ENCODE measurements around the gene ZDHHC14. TPM values are rescaled to one million over a fixed set of nuclear protein-coding genes. Genes with fewer than 3 reads are reported as not detected.

The ZDHHC14 gene
- total RNA-seq, 1 experiment from 2014 or later, result 4.9 TPM

DNA sequence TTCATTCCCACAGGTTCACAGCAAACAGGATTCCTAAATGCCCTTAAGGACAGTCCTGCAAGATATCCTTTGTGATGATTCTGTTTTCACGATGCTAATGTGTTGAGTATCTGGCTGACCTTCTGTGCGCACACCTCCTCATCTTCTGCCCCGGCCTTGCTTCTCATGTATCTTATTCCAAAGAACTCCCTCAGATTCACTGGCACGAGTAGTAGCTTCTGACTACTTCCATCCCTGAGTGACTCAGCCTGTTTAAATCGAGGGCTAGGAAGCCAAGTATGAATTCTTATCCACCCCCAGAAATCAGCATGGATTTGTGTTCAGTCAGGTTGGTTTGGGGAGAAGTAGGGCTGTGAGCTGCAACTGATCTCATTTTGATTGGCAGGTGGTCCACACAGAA, 251.8 kb downstream of the ZDHHC14 start:
- ATAC-seq (peak; percentile 67), DNase-seq (no peak)
- no peaks in the 10 kb centered on the region for H3K36me3 ChIP-seq (ENCODE audit: low read depth, low read length)
- no peaks in the 10 kb centered on the region for H4K20me1 ChIP-seq (ENCODE audit: low read length)
- no peaks in the 10 kb centered on the region for H3K9me3 ChIP-seq (ENCODE audit: low read length)
- H3K4me1 ChIP-seq (ENCODE audit: insufficient read depth, low read length), result no peaks in the 10 kb centered on the region
- BruUV-seq (replicated peaks), result no TSS peak
- no peak overlapping the region for H3K4me2 ChIP-seq (ENCODE audit: low read length)
- no peak overlapping the region for H3K27ac ChIP-seq (ENCODE audit: low read length)
- no peak overlapping the region for H2AFZ ChIP-seq (ENCODE audit: low read length)
- POLR2A ChIA-PET (ENCODE audit: unreplicated experiment), result interaction anchor here (0.6 kb wide), 2 partner anchors 86 to 175 kb away, joined by 3 to 6 read pairs; no protein-coding TSS in a partner anchor
- H3K27me3 ChIP-seq (ENCODE audit: low read length), result no peaks in the 10 kb centered on the region
- CTCF ChIA-PET, result no interaction called here
- H3K9me2 ChIP-seq (replicated peaks; ENCODE audit: low read length), result no peaks in the 10 kb centered on the region
- H3K9ac ChIP-seq (ENCODE audit: low read length), result no peak overlapping the region
- no peak overlapping the region for H3K4me3 ChIP-seq (ENCODE audit: low read length)
- H3K79me2 ChIP-seq (ENCODE audit: low read length), result no peaks in the 10 kb centered on the region
- no peaks in the 10 kb centered on the region for H3F3A ChIP-seq (ENCODE audit: low read length, unreplicated experiment)
- TF ChIP-seq, protein P1, sequence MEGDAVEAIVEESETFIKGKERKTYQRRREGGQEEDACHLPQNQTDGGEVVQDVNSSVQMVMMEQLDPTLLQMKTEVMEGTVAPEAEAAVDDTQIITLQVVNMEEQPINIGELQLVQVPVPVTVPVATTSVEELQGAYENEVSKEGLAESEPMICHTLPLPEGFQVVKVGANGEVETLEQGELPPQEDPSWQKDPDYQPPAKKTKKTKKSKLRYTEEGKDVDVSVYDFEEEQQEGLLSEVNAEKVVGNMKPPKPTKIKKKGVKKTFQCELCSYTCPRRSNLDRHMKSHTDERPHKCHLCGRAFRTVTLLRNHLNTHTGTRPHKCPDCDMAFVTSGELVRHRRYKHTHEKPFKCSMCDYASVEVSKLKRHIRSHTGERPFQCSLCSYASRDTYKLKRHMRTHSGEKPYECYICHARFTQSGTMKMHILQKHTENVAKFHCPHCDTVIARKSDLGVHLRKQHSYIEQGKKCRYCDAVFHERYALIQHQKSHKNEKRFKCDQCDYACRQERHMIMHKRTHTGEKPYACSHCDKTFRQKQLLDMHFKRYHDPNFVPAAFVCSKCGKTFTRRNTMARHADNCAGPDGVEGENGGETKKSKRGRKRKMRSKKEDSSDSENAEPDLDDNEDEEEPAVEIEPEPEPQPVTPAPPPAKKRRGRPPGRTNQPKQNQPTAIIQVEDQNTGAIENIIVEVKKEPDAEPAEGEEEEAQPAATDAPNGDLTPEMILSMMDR (conservative IDR thresholded peaks at IDR 0.05; ENCODE audit: low read depth, low read length), result no peak
- TF ChIP-seq EZH2phosphoT487 (IDR thresholded peaks at IDR 0.05; ENCODE audit: borderline replicate concordance, low read length) (no peak), EZH2 (IDR thresholded peaks at IDR 0.05; ENCODE audit: low read length, unreplicated experiment) (no peak)
- intact Hi-C loops (cut with micrococcal nuclease), result no loop called here

DNA sequence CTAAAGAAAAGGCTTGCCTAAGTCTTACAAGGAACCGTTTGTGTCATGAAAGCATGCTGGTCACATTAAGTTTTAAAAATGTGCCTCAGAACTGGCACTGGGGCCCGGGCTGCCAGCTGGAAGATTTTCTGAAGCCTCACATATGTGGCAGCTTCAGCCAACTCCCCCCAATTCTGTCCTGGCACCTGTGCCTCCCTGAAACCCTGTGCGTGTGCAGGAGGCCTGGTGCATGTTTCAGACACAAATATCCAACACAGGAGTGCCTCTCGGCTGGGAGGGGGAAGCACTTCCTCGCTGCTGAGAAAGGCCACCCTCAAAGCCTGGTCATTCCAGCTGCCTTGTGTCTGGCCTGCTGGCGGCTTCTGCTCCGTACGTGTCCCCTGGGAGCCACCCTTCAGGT, 253.6 kb downstream of the ZDHHC14 start:
- Histone ChIP-seq H2AFZ (ENCODE audit: low read length) (no peak overlapping the region), H3K9me3 (ENCODE audit: low read length) (no peaks in the 10 kb centered on the region), H3K79me2 (ENCODE audit: low read length) (no peaks in the 10 kb centered on the region), H3K27ac (ENCODE audit: low read length) (no peak overlapping the region), H3K4me3 (ENCODE audit: low read length) (no peak overlapping the region), H3K4me2 (ENCODE audit: low read length) (no peak overlapping the region), H3K9ac (ENCODE audit: low read length) (no peak overlapping the region), H3K4me1 (ENCODE audit: insufficient read depth, low read length) (no peaks in the 10 kb centered on the region), H3F3A (ENCODE audit: low read length, unreplicated experiment) (no peaks in the 10 kb centered on the region), H3K9me2 (replicated peaks; ENCODE audit: low read length) (no peaks in the 10 kb centered on the region), H3K27me3 (ENCODE audit: low read length) (no peaks in the 10 kb centered on the region), H4K20me1 (ENCODE audit: low read length) (no peaks in the 10 kb centered on the region), H3K36me3 (ENCODE audit: low read depth, low read length) (no peaks in the 10 kb centered on the region)
- TF ChIP-seq, protein P1 (conservative IDR thresholded peaks at IDR 0.05; ENCODE audit: low read depth, low read length), result no peak
- TF ChIP-seq EZH2 (IDR thresholded peaks at IDR 0.05; ENCODE audit: low read length, unreplicated experiment) (no peak), EZH2phosphoT487 (IDR thresholded peaks at IDR 0.05; ENCODE audit: borderline replicate concordance, low read length) (no peak)
- intact Hi-C loops (cut with micrococcal nuclease), result no loop called here
- no TSS peak for BruUV-seq (replicated peaks)
- CTCF ChIA-PET, result no interaction called here
- DNase-seq (no peak), ATAC-seq (no peak)
- POLR2A ChIA-PET (ENCODE audit: unreplicated experiment), result no interaction called here

DNA sequence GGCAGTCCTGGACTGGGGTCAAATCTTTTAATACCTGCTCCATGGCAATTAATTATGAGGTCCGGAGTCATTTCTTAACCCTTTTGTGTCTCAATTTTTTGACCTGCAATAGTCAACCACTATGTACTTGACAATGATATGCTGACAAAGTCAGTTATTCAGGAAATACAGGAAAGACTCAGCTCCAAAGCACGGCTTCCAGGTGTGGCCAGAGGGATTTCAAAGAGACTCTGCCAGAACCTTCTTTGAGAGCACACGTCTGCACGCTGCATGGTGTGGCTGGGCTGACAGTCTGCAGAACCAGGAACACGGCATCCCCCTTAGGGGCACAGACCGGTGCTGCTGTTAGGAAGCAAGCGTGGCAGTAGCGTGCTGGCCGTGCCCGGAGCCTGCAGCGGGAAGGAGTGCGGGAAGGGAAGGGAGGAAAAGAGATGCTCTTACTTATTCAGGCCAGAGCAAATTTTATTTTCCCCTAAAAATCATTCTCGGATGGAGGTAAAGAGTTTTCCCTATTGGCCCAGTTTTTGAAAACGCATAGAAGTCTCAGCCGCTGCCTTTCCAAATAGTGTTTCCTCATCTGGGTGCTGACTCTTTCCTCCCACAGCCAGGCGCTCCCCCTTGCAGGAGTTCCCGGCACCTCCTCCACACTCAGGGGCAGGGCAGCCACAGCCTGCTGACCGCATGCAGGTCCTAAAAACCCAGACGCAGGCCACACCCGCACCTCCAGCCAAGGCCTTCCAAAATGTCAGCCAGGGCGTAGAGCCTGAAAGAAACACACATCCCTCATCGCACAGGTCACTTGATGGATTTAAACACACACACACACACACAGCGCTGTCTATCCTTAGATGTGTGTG, 254.6 kb downstream of the ZDHHC14 start:
- DNase-seq, result no peak
- ChIA-PET POLR2A (ENCODE audit: unreplicated experiment) (no interaction called here), CTCF (no interaction called here)
- TF ChIP-seq, protein P1 (conservative IDR thresholded peaks at IDR 0.05; ENCODE audit: low read depth, low read length), result no peak
- no peak for TF ChIP-seq EZH2 (IDR thresholded peaks at IDR 0.05; ENCODE audit: low read length, unreplicated experiment)
- TF ChIP-seq EZH2phosphoT487 (IDR thresholded peaks at IDR 0.05; ENCODE audit: borderline replicate concordance, low read length), result no peak
- intact Hi-C loops (cut with micrococcal nuclease), result no loop called here
- no peaks in the 10 kb centered on the region for H3K27me3 ChIP-seq (ENCODE audit: low read length)
- H3K27ac ChIP-seq (ENCODE audit: low read length), result no peak overlapping the region
- no peak overlapping the region for H3K4me2 ChIP-seq (ENCODE audit: low read length)
- H3K79me2 ChIP-seq (ENCODE audit: low read length), result no peaks in the 10 kb centered on the region
- no peaks in the 10 kb centered on the region for H4K20me1 ChIP-seq (ENCODE audit: low read length)
- H3K9ac ChIP-seq (ENCODE audit: low read length), result no peak overlapping the region
- no peak overlapping the region for H3K4me3 ChIP-seq (ENCODE audit: low read length)
- H3K9me2 ChIP-seq (replicated peaks; ENCODE audit: low read length), result no peaks in the 10 kb centered on the region
- H3K4me1 ChIP-seq (ENCODE audit: insufficient read depth, low read length), result no peaks in the 10 kb centered on the region
- H2AFZ ChIP-seq (ENCODE audit: low read length), result no peak overlapping the region
- H3F3A ChIP-seq (ENCODE audit: low read length, unreplicated experiment), result no peaks in the 10 kb centered on the region
- no peaks in the 10 kb centered on the region for H3K36me3 ChIP-seq (ENCODE audit: low read depth, low read length)
- no TSS peak for BruUV-seq (replicated peaks)
- no peak for ATAC-seq
- no peaks in the 10 kb centered on the region for H3K9me3 ChIP-seq (ENCODE audit: low read length)

Data from PC-3 (cell line).